WTC11 (cell line): ENCODE measurements around the gene UBLCP1.

Source experiments
- ATF1 ChIP-seq: sonication (generic); formaldehyde crosslinking; IDR thresholded peaks from 2 replicates; pipeline ENCODE4 v1.8.1; 2023; ENCODE audit warnings: mild to moderate bottlenecking, moderate library complexity, missing genetic modification reagents
- CREB1 ChIP-seq: sonication (generic); formaldehyde crosslinking; IDR thresholded peaks from 2 replicates; pipeline ENCODE4 v1.8.0; 2023; ENCODE audit warnings: mild to moderate bottlenecking, missing genetic modification reagents
- NR2C2 ChIP-seq: sonication (generic); formaldehyde crosslinking; IDR thresholded peaks from 2 replicates; pipeline ENCODE4 v1.8.0; 2022; ENCODE audit warnings: mild to moderate bottlenecking, missing genetic modification reagents
- ZNF219 ChIP-seq: sonication (generic); formaldehyde crosslinking; IDR thresholded peaks from 2 replicates; pipeline ENCODE4 v1.8.0; 2023; ENCODE audit warnings: missing genetic modification reagents, mild to moderate bottlenecking, borderline replicate concordance
- TF ChIP-seq, protein P1 (sequence below): sonication (generic); formaldehyde crosslinking; IDR thresholded peaks from 2 replicates; pipeline ENCODE4 v1.8.1; 2022; ENCODE audit warnings: low read depth, mild to moderate bottlenecking, moderate library complexity, missing genetic modification reagents, borderline replicate concordance
- TF ChIP-seq, protein P2 (sequence below): fragments of 200-600 bp; IDR thresholded peaks from 2 replicates; pipeline ENCODE4 v1.8.0; 2022; ENCODE audit warnings: antibody characterized with exemption
- TF ChIP-seq, protein P3 (sequence below): sonication (generic); formaldehyde crosslinking; IDR thresholded peaks from 2 replicates; pipeline ENCODE4 v1.8.1; 2023; ENCODE audit warnings: mild to moderate bottlenecking, missing genetic modification reagents
- TF ChIP-seq, protein P4 (sequence below): sonication (generic); formaldehyde crosslinking; IDR thresholded peaks from 2 replicates; pipeline ENCODE4 v1.8.1; 2023; ENCODE audit warnings: mild to moderate bottlenecking, missing genetic modification reagents, moderate library complexity
- TF ChIP-seq, protein P5 (sequence below): sonication (generic); formaldehyde crosslinking; IDR thresholded peaks from 2 replicates; pipeline ENCODE4 v1.8.0; 2022; ENCODE audit warnings: mild to moderate bottlenecking, missing genetic modification reagents
- TF ChIP-seq, protein P6 (sequence below): sonication (generic); formaldehyde crosslinking; IDR thresholded peaks from 2 replicates; pipeline ENCODE4 v1.8.0; 2022; ENCODE audit warnings: mild to moderate bottlenecking, missing genetic modification reagents
- TF ChIP-seq, protein P7 (sequence below): sonication (generic); formaldehyde crosslinking; IDR thresholded peaks from 2 replicates; pipeline ENCODE4 v1.8.1; 2022; ENCODE audit warnings: mild to moderate bottlenecking, missing genetic modification reagents, moderate library complexity, borderline replicate concordance

DNA sequence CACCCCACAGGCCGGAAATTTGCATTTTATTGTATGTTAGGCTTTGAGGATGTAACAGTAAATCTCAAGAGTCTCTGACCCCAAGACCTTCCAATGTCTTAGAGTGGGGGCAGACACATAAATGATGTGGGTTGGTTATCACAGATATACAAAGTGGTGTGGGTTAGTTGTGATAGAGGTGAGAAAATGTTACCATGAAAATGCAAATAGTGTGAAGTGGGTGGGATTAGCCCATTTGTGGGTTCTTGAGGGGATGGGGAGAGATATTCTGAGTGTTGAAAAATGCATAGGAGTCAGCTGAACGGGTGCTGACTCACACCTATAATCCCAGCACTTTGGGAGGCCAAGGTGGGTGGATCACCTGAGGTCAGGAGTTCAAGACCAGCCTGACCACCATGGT lies 45.9 kb upstream of the UBLCP1 start:
- TF ChIP-seq, protein P1, sequence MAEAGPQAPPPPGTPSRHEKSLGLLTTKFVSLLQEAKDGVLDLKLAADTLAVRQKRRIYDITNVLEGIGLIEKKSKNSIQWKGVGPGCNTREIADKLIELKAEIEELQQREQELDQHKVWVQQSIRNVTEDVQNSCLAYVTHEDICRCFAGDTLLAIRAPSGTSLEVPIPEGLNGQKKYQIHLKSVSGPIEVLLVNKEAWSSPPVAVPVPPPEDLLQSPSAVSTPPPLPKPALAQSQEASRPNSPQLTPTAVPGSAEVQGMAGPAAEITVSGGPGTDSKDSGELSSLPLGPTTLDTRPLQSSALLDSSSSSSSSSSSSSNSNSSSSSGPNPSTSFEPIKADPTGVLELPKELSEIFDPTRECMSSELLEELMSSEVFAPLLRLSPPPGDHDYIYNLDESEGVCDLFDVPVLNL, result no peak
- no peak for TF ChIP-seq ATF1
- TF ChIP-seq, protein P2, sequence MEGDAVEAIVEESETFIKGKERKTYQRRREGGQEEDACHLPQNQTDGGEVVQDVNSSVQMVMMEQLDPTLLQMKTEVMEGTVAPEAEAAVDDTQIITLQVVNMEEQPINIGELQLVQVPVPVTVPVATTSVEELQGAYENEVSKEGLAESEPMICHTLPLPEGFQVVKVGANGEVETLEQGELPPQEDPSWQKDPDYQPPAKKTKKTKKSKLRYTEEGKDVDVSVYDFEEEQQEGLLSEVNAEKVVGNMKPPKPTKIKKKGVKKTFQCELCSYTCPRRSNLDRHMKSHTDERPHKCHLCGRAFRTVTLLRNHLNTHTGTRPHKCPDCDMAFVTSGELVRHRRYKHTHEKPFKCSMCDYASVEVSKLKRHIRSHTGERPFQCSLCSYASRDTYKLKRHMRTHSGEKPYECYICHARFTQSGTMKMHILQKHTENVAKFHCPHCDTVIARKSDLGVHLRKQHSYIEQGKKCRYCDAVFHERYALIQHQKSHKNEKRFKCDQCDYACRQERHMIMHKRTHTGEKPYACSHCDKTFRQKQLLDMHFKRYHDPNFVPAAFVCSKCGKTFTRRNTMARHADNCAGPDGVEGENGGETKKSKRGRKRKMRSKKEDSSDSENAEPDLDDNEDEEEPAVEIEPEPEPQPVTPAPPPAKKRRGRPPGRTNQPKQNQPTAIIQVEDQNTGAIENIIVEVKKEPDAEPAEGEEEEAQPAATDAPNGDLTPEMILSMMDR, result no peak
- TF ChIP-seq, protein P3, sequence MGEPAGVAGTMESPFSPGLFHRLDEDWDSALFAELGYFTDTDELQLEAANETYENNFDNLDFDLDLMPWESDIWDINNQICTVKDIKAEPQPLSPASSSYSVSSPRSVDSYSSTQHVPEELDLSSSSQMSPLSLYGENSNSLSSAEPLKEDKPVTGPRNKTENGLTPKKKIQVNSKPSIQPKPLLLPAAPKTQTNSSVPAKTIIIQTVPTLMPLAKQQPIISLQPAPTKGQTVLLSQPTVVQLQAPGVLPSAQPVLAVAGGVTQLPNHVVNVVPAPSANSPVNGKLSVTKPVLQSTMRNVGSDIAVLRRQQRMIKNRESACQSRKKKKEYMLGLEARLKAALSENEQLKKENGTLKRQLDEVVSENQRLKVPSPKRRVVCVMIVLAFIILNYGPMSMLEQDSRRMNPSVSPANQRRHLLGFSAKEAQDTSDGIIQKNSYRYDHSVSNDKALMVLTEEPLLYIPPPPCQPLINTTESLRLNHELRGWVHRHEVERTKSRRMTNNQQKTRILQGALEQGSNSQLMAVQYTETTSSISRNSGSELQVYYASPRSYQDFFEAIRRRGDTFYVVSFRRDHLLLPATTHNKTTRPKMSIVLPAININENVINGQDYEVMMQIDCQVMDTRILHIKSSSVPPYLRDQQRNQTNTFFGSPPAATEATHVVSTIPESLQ (CRISPR knock-in tag), result no peak
- TF ChIP-seq, protein P4, sequence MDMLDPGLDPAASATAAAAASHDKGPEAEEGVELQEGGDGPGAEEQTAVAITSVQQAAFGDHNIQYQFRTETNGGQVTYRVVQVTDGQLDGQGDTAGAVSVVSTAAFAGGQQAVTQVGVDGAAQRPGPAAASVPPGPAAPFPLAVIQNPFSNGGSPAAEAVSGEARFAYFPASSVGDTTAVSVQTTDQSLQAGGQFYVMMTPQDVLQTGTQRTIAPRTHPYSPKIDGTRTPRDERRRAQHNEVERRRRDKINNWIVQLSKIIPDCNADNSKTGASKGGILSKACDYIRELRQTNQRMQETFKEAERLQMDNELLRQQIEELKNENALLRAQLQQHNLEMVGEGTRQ, result no peak
- no peak for TF ChIP-seq CREB1 (CRISPR knock-in tag)
- no peak for TF ChIP-seq ZNF219 (CRISPR knock-in tag)
- TF ChIP-seq, protein P5, sequence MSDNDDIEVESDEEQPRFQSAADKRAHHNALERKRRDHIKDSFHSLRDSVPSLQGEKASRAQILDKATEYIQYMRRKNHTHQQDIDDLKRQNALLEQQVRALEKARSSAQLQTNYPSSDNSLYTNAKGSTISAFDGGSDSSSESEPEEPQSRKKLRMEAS (CRISPR knock-in tag), result no peak
- no peak for TF ChIP-seq NR2C2 (CRISPR knock-in tag)
- TF ChIP-seq, protein P6, sequence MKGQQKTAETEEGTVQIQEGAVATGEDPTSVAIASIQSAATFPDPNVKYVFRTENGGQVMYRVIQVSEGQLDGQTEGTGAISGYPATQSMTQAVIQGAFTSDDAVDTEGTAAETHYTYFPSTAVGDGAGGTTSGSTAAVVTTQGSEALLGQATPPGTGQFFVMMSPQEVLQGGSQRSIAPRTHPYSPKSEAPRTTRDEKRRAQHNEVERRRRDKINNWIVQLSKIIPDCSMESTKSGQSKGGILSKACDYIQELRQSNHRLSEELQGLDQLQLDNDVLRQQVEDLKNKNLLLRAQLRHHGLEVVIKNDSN (CRISPR knock-in tag), result no peak
- TF ChIP-seq, protein P7, sequence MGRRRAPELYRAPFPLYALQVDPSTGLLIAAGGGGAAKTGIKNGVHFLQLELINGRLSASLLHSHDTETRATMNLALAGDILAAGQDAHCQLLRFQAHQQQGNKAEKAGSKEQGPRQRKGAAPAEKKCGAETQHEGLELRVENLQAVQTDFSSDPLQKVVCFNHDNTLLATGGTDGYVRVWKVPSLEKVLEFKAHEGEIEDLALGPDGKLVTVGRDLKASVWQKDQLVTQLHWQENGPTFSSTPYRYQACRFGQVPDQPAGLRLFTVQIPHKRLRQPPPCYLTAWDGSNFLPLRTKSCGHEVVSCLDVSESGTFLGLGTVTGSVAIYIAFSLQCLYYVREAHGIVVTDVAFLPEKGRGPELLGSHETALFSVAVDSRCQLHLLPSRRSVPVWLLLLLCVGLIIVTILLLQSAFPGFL, result no peak
